GM21360 (cell line): ENCODE measurements around the gene LHX2.

Source experiments
- ATAC-seq: cut with Tn5 transposase; IDR thresholded peaks from one replicate; pipeline ENCODE4 v1.9.1; 2021; ENCODE audit warnings: mild to moderate bottlenecking, moderate library complexity; ENCODE audit not compliant: unreplicated experiment

Gene LHX2

DNA sequence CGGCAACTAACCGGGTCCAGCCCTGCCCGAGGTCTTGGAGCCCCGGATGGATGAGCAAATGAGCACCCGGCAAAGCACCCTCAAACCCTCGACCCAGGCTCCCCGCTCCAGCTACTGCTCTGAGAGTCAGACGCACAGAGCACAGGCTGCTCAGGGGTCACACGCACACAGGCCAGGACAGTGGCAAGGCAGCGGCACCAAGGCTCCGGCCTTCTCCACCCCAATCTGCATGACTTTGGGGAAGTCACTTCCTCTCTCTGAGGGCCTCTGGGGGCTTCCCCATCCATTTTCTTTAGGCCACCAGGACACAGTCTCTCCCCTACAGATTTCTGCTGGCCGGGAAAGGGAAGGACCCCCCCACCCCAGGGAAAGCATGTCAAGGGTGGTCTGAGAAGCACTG, 18.0 kb downstream of the LHX2 start:
- no peak for ATAC-seq

GRCh38 chr9:124030969-124031451, 19.4 kb downstream of the LHX2 start:
- ATAC-seq = no peak

- ATAC-seq = no peak
These were observed 20.7 kb downstream of the LHX2 start for GRCh38 chr9:124032247-124032646.

GRCh38 chr9:124033348-124033747, 21.8 kb downstream of the LHX2 start:
- no peak for ATAC-seq

- no peak for ATAC-seq
These were observed 22.4 kb downstream of the LHX2 start for GRCh38 chr9:124033967-124034366.

- ATAC-seq = no peak
These were observed 23.6 kb downstream of the LHX2 start for GRCh38 chr9:124035001-124035650.

- ATAC-seq = no peak
These were observed 25.0 kb downstream of the LHX2 start for GRCh38 chr9:124036578-124036977.

DNA sequence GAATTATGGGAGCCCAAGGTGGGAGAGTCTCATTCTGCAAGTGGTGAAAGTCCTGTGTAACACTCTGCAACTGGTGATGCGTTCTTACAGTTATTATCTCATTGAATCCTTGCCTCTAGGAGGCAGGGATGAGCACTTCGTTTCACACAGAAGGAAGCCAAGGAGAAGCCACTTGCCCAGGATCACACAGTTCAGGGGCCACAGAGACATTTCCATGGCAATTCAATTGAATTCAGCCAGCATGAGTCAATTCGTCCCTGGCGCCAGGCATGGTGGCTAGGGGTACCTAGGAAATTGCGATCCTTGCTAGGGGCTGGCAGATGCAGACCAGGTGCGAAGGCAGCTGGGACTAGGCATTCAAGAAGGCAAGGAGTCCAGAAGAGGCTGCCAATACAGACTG, 26.2 kb downstream of the LHX2 start:
- ATAC-seq = no peak

GRCh38 chr9:124038239-124038638, 26.7 kb downstream of the LHX2 start:
- ATAC-seq = no peak

DNA sequence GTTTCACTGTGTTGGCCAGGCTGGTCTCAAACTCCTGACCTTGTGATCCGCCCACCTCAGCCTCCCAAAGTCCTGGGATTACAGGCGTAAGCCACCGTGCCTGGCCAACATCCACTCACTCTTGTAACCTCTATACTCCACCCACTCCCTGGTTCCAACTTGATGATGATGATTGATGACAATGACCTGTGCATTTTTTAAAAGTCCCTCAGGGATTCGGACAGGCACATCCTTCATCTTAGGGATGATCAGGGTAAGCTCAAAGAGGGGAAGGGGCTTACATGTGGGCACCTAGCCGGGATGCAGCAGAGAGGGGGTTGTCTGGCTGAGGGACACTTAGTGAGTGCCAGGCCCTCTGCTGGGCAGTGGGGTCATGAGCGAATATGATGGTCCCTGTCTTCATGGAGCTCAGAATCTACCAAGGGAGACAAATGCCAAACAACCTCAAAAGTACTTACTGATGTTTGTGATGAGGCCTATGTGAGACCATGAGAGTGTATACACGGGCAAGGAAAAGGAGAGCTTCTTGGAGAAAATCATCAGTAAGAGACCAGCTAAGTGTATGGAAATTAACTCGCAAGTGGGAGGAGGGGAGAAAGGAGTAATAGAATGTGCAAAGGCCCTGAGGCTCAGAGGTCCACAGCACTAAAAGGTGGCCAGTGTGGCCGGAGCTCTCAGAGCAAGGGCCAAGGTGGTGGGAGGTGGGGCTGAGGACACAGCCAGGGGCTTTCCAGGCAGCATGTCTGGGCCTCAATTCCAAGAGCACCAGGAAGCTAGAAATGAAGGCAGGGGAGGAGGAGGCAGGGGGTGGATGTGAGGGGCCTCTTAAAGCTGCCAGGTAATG, 27.4 kb downstream of the LHX2 start:
- ATAC-seq = no peak

GRCh38 chr9:124040186-124040931, 28.8 kb downstream of the LHX2 start:
- no peak for ATAC-seq

DNA sequence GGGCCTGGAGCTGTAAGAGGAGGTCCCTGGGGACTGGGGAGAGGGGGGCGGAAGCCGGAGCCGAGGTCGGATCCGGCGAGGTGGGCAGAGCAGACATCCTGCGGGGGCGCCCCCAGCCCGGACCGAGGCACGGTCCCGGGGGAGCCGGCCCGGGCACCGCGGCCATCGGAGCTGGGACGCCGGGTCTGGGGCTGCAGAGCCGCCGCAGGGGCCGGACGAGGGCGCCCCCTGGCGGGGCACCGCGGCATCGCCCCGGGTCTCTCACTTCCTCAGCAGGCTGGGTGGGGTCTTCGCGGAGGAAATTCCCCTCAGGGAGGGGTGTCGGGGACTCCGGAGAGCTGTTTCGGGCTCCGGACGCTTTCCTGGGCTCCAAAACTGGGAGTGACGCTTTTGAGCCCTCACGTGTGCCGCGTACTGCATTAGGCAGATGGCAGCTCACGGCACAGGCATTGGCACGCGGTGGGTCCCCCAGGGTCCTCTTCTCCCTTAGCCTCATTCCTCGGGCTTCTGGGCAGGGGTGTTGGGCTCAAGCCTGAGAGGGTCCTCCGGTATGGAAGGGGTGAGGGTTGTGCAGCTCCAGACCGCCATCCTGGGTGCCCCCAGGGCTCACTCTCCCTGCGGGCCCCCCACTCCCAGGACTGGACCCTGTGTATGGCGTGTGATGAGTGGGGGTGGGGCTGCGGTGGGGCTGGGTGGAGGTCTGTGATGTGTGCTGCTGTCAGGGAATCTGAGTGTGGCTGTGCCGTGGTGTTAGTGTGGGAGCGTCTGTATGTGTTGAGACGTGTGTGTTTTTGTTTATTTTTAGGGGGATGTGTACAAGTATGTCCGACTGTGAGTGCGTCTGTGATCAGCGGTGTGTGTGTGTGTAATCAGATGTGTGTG, 29.6 kb downstream of the LHX2 start:
- ATAC-seq = peak; percentile 54

- no peak for ATAC-seq
These were observed 30.2 kb downstream of the LHX2 start for GRCh38 chr9:124041817-124042116.

GRCh38 chr9:124042201-124042721, 30.7 kb downstream of the LHX2 start:
- ATAC-seq = no peak

DNA sequence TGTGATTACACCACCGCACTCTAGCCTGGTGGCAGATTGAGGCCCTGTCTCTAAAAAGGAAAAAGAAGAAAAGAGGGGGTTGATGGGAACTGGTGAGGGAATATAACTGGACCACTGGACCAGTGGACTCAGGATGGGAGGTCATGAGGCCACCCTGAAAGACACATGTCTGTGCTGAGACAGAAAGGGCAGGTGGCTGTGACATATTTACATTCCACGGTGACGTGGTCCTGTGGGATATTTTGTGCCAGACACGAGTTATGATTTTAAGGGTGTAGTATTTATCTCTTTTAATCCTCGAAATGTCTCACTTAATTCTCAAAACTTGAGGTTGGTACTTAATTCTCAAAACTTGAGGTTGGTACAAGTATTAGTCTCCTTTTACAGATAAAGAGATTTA, 32.9 kb downstream of the LHX2 start:
- ATAC-seq = no peak

- ATAC-seq = no peak
These were observed 33.7 kb downstream of the LHX2 start for GRCh38 chr9:124045076-124045829.

GRCh38 chr9:124045830-124046177, 34.2 kb downstream of the LHX2 start:
- no peak for ATAC-seq

- ATAC-seq = no peak
These were observed 34.6 kb downstream of the LHX2 start for GRCh38 chr9:124046189-124046588.

- ATAC-seq = no peak
These were observed 35.7 kb downstream of the LHX2 start for GRCh38 chr9:124047251-124047672.

DNA sequence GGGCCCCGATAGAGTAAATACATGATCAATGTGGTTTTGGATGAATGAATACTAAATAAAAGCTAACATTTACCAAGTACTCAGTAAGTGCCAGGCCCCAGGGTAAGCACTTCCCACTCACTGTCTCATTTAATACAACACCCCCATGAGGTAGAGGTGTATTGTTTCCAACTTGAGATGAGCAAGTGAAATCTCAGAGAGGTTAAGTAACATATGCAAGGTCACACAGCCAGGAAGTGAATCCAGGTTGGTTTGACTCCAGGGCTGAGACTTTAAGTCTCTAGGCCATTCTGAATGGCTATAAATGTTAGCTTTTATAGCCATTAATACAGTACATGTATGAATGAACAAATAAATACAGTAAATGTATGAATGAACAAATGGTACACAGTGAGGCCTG, 39.4 kb downstream of the LHX2 start:
- ATAC-seq = no peak
